GM12874 (cell line): ENCODE measurements around the gene CEP131.

Source experiments
- CTCF ChIP-seq: IDR thresholded peaks from 2 replicates; pipeline ENCODE4 v1.5.1; 2011; ENCODE audit warnings: low read depth, mild to moderate bottlenecking, control low read depth, low read length, moderate library complexity; ENCODE audit not compliant: insufficient read depth

Gene CEP131

GRCh38 chr17:81251094-81251708 is 28.4 kb upstream of the CEP131 start:
- no peak for TF ChIP-seq CTCF

GRCh38 chr17:81250286-81251093 is 27.7 kb upstream of the CEP131 start:
- no peak for TF ChIP-seq CTCF

- no peak for TF ChIP-seq CTCF
Observed at GRCh38 chr17:81249223-81250040, 26.7 kb upstream of the CEP131 start.

- no peak for TF ChIP-seq CTCF
Observed at GRCh38 chr17:81248649-81249048, 25.9 kb upstream of the CEP131 start.

GRCh38 chr17:81247339-81247990 is 24.7 kb upstream of the CEP131 start:
- TF ChIP-seq CTCF, result no peak

GRCh38 chr17:81246679-81247338 is 24.0 kb upstream of the CEP131 start:
- TF ChIP-seq CTCF, result no peak

GRCh38 chr17:81246343-81246670 is 23.5 kb upstream of the CEP131 start:
- no peak for TF ChIP-seq CTCF
